Mucosa of descending colon (tissue), 3 donors: ENCODE results near the gene CDH12. TPM values are rescaled to one million over a fixed set of nuclear protein-coding genes. Genes with fewer than 3 reads are reported as not detected.

Source experiments
- ATAC-seq: fragments of 200-7000 bp; cut with Tn5 transposase; one replicate; pipeline ENCODE4 v1.9.1; 2020; ENCODE audit warnings: mild to moderate bottlenecking, moderate library complexity
- DNase-seq, 3 donors: peaks; one replicate each; pipeline ENCODE4 v3.0.0-alpha.2; 2020
- H3K36me3 ChIP-seq: fragments of 200-600 bp; one replicate; pipeline ENCODE4 v1.8.0; 2021; ENCODE audit warnings: low read depth, mild to moderate bottlenecking
- H3K4me1 ChIP-seq: fragments of 200-600 bp; one replicate; pipeline ENCODE4 v1.8.0; 2021; ENCODE audit warnings: low read depth, mild to moderate bottlenecking
- H3K4me3 ChIP-seq: fragments of 200-600 bp; one replicate; pipeline ENCODE4 v1.8.0; 2021; ENCODE audit warnings: mild to moderate bottlenecking
- H3K9me3 ChIP-seq: fragments of 200-600 bp; one replicate; pipeline ENCODE4 v1.8.0; 2021; ENCODE audit warnings: mild to moderate bottlenecking
- intact Hi-C, 2 donors: fragments of 100-400 bp; cut with DNase I in 1 of 2; cut with micrococcal nuclease in 1 of 2; formaldehyde crosslinking; loops; one replicate each; pipeline versions ENCODE4 v1.11.0 to v1.11.1; 2022; cut with DNase I, micrococcal nuclease
- total RNA-seq, 3 donors: library from RNA; stranded (reverse); fragmentation: NEBNext Ultra II Directional in 2 of 3; extraction: Animal tissue kit (Norgen Biotek cat#: 25700) in 2 of 3; gene quantifications; one replicate each; pipeline versions ENCODE4 v1.2.1 to v1.2.4, GENCODE V29; 2021 to 2023
- TF ChIP-seq, protein P1 (sequence below): fragments of 200-600 bp; IDR thresholded peaks from one replicate; pipeline ENCODE4 v1.8.0; 2022; ENCODE audit warnings: antibody characterized with exemption, mild to moderate bottlenecking
- donor health status: DM: no; HTN: no; CAD: no; lungs with moderate emphysema.
- donor health status: DM: no; HTN: no; CAD: no.
- donor health status: DM: no; HTN: yes; CAD: no.

CDH12 gene
- total RNA-seq, 3 donors from 2014 or later = 0.14 TPM; not detected in 2

DNA sequence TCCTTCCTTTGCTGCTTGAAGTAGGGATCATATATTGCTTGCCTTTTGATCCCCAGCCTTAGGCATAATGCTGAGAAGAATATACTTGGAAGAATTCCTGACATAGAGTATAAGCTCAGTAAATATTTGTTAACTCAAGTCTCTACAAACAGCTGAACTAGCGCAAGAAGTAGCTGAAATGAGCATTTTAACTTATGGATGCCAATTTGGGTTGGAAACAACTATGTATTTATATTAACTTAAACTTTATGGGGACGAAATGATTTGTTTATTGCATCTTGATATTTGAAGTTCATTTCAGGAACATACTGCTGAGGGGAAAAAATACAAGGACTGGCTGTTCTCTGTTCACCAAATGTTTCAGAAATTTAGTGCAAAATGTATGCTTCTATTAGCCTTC is 258.7 kb downstream of the CDH12 start:
- Histone ChIP-seq H3K9me3 (no peaks in the 10 kb centered on the region), H3K4me3 (no peak overlapping the region), H3K4me1 (no peaks in the 10 kb centered on the region), H3K36me3 (no peaks in the 10 kb centered on the region)
- DNase-seq (no peak), ATAC-seq (no peak)
- intact Hi-C loops = no loop called here
- TF ChIP-seq, protein P1, sequence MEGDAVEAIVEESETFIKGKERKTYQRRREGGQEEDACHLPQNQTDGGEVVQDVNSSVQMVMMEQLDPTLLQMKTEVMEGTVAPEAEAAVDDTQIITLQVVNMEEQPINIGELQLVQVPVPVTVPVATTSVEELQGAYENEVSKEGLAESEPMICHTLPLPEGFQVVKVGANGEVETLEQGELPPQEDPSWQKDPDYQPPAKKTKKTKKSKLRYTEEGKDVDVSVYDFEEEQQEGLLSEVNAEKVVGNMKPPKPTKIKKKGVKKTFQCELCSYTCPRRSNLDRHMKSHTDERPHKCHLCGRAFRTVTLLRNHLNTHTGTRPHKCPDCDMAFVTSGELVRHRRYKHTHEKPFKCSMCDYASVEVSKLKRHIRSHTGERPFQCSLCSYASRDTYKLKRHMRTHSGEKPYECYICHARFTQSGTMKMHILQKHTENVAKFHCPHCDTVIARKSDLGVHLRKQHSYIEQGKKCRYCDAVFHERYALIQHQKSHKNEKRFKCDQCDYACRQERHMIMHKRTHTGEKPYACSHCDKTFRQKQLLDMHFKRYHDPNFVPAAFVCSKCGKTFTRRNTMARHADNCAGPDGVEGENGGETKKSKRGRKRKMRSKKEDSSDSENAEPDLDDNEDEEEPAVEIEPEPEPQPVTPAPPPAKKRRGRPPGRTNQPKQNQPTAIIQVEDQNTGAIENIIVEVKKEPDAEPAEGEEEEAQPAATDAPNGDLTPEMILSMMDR = no peak

DNA sequence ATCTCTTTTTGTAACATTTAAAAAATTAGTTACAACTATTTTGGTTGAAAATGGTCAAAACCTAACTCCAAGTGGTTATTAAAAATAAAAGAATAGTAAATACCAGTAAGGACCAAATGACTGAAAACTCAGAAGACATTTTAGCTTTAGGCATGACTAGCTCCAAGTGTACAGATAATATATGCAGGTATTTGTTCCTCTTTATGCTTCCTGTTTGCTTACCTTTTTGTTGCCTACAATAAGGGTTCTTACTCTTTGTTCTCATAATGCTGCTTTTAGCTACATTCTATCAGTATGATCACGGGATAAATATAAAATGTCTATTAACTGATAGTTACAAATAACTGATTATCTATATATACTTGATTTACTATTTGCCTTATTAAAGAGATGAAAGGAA is 259.6 kb downstream of the CDH12 start:
- H3K4me3 ChIP-seq = no peak overlapping the region
- TF ChIP-seq, protein P1 = no peak
- ATAC-seq (no peak), DNase-seq (no peak)
- no peaks in the 10 kb centered on the region for H3K9me3 ChIP-seq
- H3K36me3 ChIP-seq = no peaks in the 10 kb centered on the region
- intact Hi-C loops = no loop called here
- no peaks in the 10 kb centered on the region for H3K4me1 ChIP-seq

DNA sequence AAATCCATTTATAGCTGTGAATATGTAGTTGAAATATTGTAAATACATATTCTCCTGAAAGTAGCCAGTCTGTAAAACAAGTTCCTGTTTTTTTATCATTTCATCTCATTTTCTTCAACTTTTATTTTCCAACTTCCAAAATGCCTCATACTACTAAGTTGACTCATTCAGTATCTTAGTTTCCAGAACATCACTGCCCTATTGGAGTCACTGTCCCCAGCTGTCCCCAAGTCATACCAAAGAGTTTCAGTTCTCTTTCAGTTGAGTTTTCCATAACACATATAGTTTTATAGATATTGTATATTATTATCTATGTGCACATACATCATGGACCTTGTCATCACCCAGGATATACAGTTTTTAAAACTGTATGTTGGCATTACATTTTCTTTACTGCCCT is 261.7 kb downstream of the CDH12 start:
- no peak overlapping the region for H3K4me3 ChIP-seq
- no peaks in the 10 kb centered on the region for H3K9me3 ChIP-seq
- intact Hi-C loops = no loop called here
- no peak for ATAC-seq
- H3K4me1 ChIP-seq = no peaks in the 10 kb centered on the region
- no peak for DNase-seq
- TF ChIP-seq, protein P1 = no peak
- H3K36me3 ChIP-seq = no peaks in the 10 kb centered on the region

DNA sequence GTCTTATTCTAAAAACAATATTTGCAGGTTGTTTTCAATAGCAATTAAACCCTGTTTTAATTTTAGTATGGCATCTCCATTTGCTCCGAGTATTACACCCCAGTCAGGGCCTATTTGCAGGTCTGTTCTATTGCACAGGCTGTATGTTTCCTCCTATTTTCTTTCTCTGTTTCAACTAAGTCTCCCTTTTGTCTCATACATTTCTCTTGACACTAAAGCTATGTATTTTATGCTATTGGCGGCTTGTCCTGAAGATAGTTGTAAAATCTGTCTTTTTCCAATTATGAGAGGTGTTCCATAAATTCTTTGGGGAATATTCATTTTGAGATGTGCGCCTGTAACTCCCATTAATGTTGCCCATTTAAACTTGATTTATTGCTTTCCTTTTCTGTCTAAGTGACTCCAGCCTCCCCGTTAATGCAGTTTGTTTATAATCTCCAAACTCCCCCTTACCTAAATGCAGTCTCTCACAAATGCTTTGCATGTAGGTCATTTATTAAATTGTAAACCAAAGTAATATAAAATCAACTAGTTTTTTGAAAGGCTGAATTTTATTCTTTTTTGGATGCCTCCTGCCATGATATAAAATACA is 262.4 kb downstream of the CDH12 start:
- no peaks in the 10 kb centered on the region for H3K36me3 ChIP-seq
- DNase-seq (no peak), ATAC-seq (no peak)
- intact Hi-C loops = no loop called here
- H3K4me3 ChIP-seq = no peak overlapping the region
- H3K9me3 ChIP-seq = no peaks in the 10 kb centered on the region
- H3K4me1 ChIP-seq = no peaks in the 10 kb centered on the region
- TF ChIP-seq, protein P1 = no peak

DNA sequence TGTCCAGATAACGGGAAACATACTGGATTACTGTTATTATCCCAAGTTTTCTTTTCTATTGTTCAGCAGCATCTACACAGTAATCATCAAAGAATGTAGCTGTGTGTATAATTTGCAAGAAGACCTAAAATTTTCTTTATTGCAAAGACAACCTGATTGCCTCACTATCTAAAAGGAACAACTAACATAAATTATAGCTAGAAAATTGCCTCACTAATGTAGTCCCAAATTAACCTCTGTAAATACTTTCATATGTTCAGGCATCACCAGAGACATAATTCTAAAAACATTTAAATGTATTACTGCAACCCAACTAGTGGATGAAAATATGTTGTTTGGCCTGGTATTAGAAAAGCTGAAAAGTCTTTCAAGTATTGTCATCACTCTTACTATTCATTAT is 275.4 kb downstream of the CDH12 start:
- intact Hi-C loops = no loop called here
- H3K9me3 ChIP-seq = no peaks in the 10 kb centered on the region
- H3K4me1 ChIP-seq = no peaks in the 10 kb centered on the region
- TF ChIP-seq, protein P1 = no peak
- DNase-seq (no peak), ATAC-seq (no peak)
- no peaks in the 10 kb centered on the region for H3K36me3 ChIP-seq
- H3K4me3 ChIP-seq = no peak overlapping the region

DNA sequence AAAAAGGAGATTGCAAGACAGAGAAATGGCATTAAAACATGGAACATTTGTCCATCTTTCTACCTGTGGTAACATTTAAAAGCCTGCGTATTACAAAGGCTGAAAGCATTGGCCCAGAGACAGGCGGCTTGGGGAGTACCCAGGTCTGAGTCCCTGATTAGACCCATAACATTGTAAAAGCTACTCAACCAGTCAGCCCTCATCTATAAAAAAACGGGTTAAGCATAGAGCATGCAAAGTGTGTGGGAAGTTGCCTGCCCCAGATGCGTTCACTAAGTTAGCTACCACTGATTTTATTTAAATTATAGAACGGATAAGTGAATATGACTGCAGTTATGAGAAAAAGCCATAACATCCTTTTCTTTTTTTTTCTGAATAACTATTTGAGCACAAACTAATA is 276.1 kb downstream of the CDH12 start:
- DNase-seq (no peak), ATAC-seq (no peak)
- Histone ChIP-seq H3K4me1 (no peaks in the 10 kb centered on the region), H3K4me3 (no peak overlapping the region), H3K9me3 (no peaks in the 10 kb centered on the region), H3K36me3 (no peaks in the 10 kb centered on the region)
- intact Hi-C loops = no loop called here
- TF ChIP-seq, protein P1 = no peak
